Effector memory CD4-positive, alpha-beta T cell (primary cell): ENCODE results near the gene YBEY.
A peak's percentile ranks its signal among the peaks of the same experiment; 100 is the strongest.
"Not testable (repeated sequence)": the region's sequence is repeated elsewhere in the genome, so short reads cannot be mapped to it uniquely, and the experiment has no call there.

Source experiments
- DNase-seq, 3 donors: peaks; one replicate each; pipeline ENCODE4 v3.0.0-alpha.2; 2020
- H3K27ac ChIP-seq: 2 replicates; pipeline ENCODE4 v1.7.0; 2013; ENCODE audit warnings: mild to moderate bottlenecking, low read length, moderate library complexity; ENCODE audit not compliant: insufficient read depth, poor library complexity, severe bottlenecking
- H3K27me3 ChIP-seq: replicated peaks from 2 replicates; pipeline ENCODE4 v1.7.0; 2013; ENCODE audit warnings: mild to moderate bottlenecking, low read length; ENCODE audit not compliant: insufficient read depth, control insufficient read depth, poor library complexity, severe bottlenecking
- H3K36me3 ChIP-seq: 2 replicates; pipeline ENCODE4 v1.7.0; 2013; ENCODE audit warnings: mild to moderate bottlenecking, low read length, moderate library complexity; ENCODE audit not compliant: control insufficient read depth, insufficient read depth
- H3K4me1 ChIP-seq: 2 replicates; pipeline ENCODE4 v1.7.0; 2013; ENCODE audit warnings: low read length, mild to moderate bottlenecking; ENCODE audit not compliant: control insufficient read depth, insufficient read depth, poor library complexity, severe bottlenecking
- H3K4me3 ChIP-seq: 2 replicates; pipeline ENCODE4 v1.7.0; 2013; ENCODE audit warnings: low read length, low read depth, mild to moderate bottlenecking; ENCODE audit not compliant: insufficient read depth, poor library complexity, severe bottlenecking
- H3K9me3 ChIP-seq: 2 replicates; pipeline ENCODE4 v1.7.0; 2013; ENCODE audit warnings: mild to moderate bottlenecking, low read length, moderate library complexity; ENCODE audit not compliant: control insufficient read depth
- total RNA-seq, 3 donors: gene quantifications; one replicate each; lab custom pipeline; 2026; lab: John Stamatoyannopoulos, UW

YBEY gene
- total RNA-seq: 4.4 to 10.8 (median 4.5) reads per million in 3 donors

DNA sequence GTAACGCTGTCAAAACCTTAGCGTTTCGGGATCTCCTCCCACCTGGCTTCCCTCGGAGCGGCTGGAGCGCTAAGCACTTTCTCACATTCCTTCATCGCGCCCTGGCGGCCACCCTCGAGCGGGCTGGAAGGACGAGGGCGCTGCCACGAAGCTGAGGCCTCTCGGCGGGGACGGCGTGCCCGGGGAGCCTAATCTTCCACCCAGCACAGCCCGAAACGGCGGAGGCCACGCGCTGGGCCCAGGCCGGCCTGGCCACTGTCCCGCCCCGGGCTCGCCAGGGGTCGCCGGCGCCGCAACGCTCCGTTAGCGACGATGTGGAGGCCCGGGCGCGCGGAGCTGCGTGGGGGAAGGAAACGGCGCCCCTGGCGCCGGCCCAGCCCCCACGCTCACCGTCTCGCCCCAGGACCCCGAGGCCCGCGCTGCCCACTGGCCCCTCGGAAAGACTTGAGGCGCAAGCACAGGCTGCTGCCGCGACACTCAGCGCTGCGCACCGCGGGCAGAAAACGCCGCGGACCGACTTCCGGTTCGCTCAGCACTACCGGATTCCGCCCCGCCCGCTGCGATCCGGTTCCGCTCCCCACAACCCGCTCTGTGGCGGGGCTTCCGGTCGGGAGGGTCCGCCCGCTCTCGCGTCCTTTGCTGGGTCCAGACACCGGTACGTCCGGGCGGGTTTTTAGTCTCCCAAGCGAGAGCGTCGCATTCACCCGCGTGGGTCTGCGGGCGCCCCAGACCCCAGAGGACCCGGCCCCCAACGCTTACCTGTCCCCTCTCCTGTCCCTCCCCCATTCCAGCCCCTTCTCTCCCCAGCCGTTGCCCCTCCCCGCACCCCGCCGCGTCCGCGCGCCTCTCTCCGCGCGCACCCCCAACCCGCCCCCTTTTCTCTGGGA, at the start of gene YBEY:
TSS of gene YBEY (plus strand) at position 582 of the 887 bp plus-strand sequence. CDS start 572 bp downstream, outside the sequence.
- H3K4me1 ChIP-seq: peaks cover 23% of the 10 kb centered on the region
- H3K36me3 ChIP-seq: peaks cover 8% of the 10 kb centered on the region
- peak within 1 kb of the TSS; percentile 91 for H3K4me3 ChIP-seq
- peak; percentile 68 to 74 (median 71) for DNase-seq
- H3K9me3 ChIP-seq: no peaks in the 10 kb centered on the region
- no peaks in the 10 kb centered on the region for H3K27me3 ChIP-seq
- H3K27ac ChIP-seq: peak within 1 kb of the TSS; percentile 84

- Histone ChIP-seq H3K36me3 (peaks cover 65% of the 10 kb centered on the region), H3K27me3 (no peaks in the 10 kb centered on the region), H3K4me1 (no peaks in the 10 kb centered on the region), H3K4me3 (no peak overlapping the region), H3K9me3 (no peaks in the 10 kb centered on the region), H3K27ac (no peak overlapping the region)
- no peak for DNase-seq
Measured at GRCh38 chr21:46237474-46237873, 48.7 kb upstream of the YBEY start.

DNA sequence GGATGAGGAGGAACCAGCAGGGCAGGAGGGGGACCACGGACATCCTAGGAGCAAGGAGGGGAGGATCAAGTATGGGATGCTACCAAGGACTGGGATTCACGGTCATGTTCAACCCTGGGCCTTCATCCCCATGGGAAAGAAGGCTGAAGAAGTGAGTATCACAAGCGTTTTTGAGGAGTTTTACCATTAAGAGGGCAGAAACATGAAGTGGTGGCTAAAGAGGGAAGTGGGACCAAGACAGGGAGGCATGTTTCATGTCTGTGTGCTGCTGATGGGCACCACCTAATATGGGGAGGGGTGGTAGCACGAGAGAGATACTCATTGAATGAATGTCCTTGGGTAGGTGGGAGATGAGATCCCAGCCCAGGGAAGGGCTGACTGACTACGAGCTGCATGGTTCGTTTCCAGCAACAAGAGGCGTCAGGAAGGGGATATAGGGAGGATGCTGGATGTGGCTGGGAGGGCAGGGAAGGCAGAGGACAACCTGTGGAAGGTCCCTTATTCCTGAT, 46.3 kb upstream of the YBEY start:
- Histone ChIP-seq H3K27ac (no peak overlapping the region), H3K36me3 (peaks cover 83% of the 10 kb centered on the region)

GRCh38 chr21:46241577-46241976, 44.6 kb upstream of the YBEY start:
- DNase-seq, H3K27ac ChIP-seq: not testable (repeated sequence)

More for the DNA sequence above, 46.3 kb upstream of the YBEY start:
- no peaks in the 10 kb centered on the region for H3K27me3 ChIP-seq
- no peaks in the 10 kb centered on the region for H3K9me3 ChIP-seq
- no peak for DNase-seq
- no peaks in the 10 kb centered on the region for H3K4me1 ChIP-seq
- H3K4me3 ChIP-seq: no peak overlapping the region

DNA sequence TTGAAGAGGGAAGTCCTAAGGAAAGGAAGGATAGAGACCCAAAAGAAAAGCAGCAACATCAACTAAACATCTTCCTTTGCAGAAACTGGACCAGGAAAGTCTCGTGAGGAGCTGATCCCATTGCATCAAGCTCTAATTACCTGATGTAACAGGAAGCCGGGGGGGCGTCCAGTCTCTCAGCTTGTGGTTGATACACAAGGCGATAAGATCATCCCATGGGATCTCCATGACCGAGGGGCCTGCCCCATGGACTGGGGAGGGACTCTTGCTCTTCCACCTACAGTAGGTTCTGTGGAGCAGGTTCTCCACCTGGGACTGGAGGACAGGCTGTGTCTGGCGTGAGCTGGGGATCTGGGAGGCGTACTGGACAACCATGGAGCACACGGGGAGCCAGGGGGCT, 42.8 kb upstream of the YBEY start:
- Histone ChIP-seq H3K36me3 (peaks cover 90% of the 10 kb centered on the region), H3K9me3 (no peaks in the 10 kb centered on the region), H3K4me1 (no peaks in the 10 kb centered on the region), H3K27me3 (no peaks in the 10 kb centered on the region), H3K27ac (no peak overlapping the region), H3K4me3 (no peak overlapping the region)
- DNase-seq: no peak

More at GRCh38 chr21:46241577-46241976, 44.6 kb upstream of the YBEY start:
- H3K36me3 ChIP-seq: peaks cover 83% of the 10 kb centered on the region
- H3K4me1 ChIP-seq, H3K9me3 ChIP-seq, H3K27me3 ChIP-seq, H3K4me3 ChIP-seq: not testable (repeated sequence)

- Histone ChIP-seq H3K27me3 (no peaks in the 10 kb centered on the region), H3K9me3 (no peaks in the 10 kb centered on the region), H3K4me3 (no peak overlapping the region), H3K4me1 (no peaks in the 10 kb centered on the region), H3K36me3 (peaks cover 86% of the 10 kb centered on the region), H3K27ac (no peak overlapping the region)
- no peak for DNase-seq
Measured at GRCh38 chr21:46243960-46244361, 42.2 kb upstream of the YBEY start.

DNA sequence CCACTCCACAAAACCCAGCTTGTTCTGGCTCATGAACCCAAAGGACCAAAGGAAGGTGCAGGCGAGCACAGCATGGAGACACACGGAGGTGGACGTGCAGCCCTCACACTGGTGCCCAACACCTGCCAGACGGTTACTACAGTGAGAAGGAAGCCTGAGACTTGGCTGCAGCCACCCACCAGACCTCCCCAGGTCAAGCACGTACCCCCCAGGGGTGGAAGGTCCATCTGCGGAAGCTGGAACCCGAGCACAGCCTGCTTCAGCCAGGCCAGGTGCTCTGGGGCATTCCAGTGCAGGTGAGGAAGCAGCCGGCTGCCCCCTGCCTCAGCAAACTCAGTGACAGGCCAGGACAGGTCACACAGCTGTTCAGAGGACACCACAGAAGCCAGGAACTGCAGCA, 41.5 kb upstream of the YBEY start:
- H3K9me3 ChIP-seq: no peaks in the 10 kb centered on the region
- H3K36me3 ChIP-seq: peaks cover 84% of the 10 kb centered on the region
- H3K27me3 ChIP-seq: no peaks in the 10 kb centered on the region
- H3K4me3 ChIP-seq: no peak overlapping the region
- H3K4me1 ChIP-seq: no peaks in the 10 kb centered on the region
- no peak overlapping the region for H3K27ac ChIP-seq
- DNase-seq: no peak

- no peaks in the 10 kb centered on the region for H3K9me3 ChIP-seq
- H3K4me3 ChIP-seq: no peak overlapping the region
- no peaks in the 10 kb centered on the region for H3K27me3 ChIP-seq
- no peak for DNase-seq
- no peak overlapping the region for H3K27ac ChIP-seq
- H3K36me3 ChIP-seq: peaks cover 80% of the 10 kb centered on the region
- H3K4me1 ChIP-seq: no peaks in the 10 kb centered on the region
Measured at GRCh38 chr21:46245213-46245915, 40.8 kb upstream of the YBEY start.

- H3K4me3 ChIP-seq: no peak overlapping the region
- H3K4me1 ChIP-seq: no peaks in the 10 kb centered on the region
- H3K36me3 ChIP-seq: peaks cover 70% of the 10 kb centered on the region
- DNase-seq: no peak
- H3K27me3 ChIP-seq: no peaks in the 10 kb centered on the region
- H3K9me3 ChIP-seq: no peaks in the 10 kb centered on the region
- H3K27ac ChIP-seq: no peak overlapping the region
Measured at GRCh38 chr21:46246345-46246744, 39.8 kb upstream of the YBEY start.
